GM19468 (cell line): ENCODE measurements around the gene TSEN54.

Experiments
- ATAC-seq: cut with Tn5 transposase; IDR thresholded peaks from one replicate; pipeline ENCODE4 v1.9.1; 2021; ENCODE audit warnings: mild to moderate bottlenecking, moderate library complexity, moderate number of reproducible peaks; ENCODE audit not compliant: unreplicated experiment; ENCODE audit errors: extremely low read depth

The TSEN54 gene

GRCh38 chr17:75487351-75488070 is 28.8 kb upstream of the TSEN54 start:
- no peak for ATAC-seq

DNA sequence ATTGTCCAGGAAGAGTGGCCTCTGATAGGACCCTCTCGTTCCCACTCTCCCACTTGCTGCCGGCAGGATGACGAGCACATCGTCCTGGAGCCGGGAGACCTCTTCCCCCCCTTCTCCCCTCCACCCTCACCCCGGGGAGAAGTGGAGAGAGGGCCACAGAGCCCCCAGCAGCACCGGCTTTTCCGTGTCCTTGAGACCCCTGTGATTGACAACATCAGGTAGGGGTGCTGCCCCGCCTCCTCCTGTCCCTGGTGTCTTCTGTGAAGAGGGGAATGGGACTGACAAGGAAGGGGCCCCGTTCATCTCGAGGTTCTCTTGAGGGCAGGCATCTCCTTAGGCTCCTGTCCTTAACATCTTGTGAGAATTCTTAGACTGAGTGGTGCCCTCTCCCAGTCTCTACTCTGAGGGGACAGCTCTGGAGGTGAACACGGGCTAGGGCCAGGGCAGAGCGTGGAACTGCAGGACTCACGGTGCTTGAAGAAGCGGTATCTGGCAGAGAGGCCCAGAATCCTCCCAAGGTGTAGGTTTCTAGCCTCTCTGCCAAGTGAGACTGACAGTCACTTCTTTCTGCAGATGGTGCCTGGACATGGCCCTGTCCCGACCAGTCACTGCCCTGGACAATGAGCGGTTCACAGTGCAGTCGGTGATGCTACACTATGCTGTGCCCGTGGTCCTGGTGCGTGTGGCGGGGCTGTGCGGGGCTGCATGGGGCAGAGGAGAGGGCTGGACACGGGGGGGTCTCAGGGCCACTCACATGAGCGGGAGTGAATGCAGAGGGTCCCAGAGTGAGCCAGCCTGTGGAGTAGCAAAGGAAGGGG is 27.4 kb upstream of the TSEN54 start:
- no peak for ATAC-seq

DNA sequence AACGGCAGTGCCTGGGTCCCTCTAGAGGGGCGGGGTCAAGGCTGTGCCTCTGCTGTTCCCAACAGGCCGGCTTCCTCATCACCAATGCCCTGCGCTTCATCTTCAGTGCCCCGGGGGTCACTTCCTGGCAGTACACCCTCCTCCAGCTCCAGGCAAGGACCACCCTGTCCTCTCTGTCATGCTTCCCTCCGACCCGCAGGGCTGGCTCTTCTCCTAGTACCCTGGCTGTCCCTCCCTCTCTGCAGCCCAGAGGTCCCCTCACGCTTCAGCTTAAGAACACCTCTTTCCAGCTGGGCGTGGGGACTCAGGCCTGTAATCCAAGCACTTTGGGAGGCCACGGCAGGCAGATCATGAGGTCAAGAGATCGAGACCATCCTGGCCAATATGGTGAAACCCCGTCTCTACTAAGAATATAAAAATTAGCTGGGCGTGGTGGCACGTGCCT is 26.8 kb upstream of the TSEN54 start:
- no peak for ATAC-seq

- no peak for ATAC-seq
Measured at GRCh38 chr17:75490173-75490743, 26.1 kb upstream of the TSEN54 start.

- no peak for ATAC-seq
Measured at GRCh38 chr17:75490953-75491649, 25.2 kb upstream of the TSEN54 start.

DNA sequence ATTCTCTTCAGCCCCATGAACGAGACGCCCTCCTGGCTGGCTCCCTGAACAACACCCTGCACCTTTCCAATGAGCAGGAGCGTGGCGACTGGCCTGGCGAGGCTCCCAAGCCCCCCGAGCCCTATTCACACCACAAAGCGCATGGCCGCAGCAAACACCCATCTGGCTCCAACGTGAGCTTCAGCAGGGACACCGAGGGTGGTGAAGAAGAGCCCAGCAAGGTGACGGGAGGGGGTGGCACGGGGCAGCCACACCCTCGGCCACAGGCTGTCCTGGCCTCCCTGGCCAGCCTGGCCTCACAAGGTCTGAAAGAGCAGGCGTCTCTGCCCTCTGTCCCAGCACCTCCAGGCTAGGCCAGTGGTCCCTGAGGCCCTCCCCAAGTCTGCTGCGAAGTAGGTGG is 24.6 kb upstream of the TSEN54 start:
- ATAC-seq = no peak

GRCh38 chr17:75492555-75493168 is 23.7 kb upstream of the TSEN54 start:
- ATAC-seq = no peak

- ATAC-seq = no peak
Measured at GRCh38 chr17:75493476-75494129, 22.7 kb upstream of the TSEN54 start.

DNA sequence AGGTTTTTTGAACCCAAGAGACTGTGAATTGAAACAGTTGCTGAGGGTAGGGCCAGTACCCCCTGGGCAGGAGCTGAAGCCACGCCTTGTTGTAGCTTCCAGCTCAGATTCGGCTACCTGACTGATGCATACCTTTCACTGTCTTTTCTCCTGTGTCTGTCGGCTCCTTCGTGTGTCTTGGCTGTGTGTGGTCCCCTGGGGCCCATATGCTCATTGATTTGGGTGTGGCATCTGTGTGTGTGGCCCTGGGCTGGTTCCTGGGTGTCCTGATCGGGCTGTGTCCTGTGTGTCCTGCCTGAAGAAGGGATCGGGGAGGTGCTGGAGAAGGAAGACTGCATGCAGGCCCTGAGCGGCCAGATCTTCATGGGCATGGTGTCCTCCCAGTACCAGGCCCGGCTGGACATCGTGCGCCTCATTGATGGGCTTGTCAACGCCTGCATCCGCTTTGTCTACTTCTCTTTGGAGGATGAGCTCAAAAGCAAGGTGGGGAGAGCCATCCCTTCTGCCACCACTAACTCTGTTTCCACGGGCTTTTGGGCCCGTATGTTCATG is 21.9 kb upstream of the TSEN54 start:
- ATAC-seq = no peak

DNA sequence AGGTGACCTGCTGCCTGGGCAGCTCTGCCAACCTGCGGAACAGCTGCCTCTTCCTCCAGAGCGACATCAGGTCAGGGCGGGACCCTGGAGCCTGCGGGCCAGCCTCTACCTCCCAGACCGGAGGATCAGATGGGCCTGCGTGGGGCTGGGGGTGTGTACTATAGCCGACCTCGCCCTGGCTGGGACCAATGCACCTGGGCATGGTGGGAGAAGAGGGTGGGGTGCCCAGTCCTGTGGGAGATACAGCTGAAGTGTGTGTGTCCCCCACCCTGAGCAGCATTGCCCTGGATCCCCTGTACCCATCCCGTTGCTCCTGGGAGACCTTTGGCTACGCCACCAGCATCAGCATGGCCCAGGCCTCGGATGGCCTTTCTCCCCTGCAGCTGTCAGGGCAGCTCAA is 20.3 kb upstream of the TSEN54 start:
- no peak for ATAC-seq

- ATAC-seq = no peak
Measured at GRCh38 chr17:75498039-75498725, 18.1 kb upstream of the TSEN54 start.

- no peak for ATAC-seq
Measured at GRCh38 chr17:75498726-75499213, 17.6 kb upstream of the TSEN54 start.

- ATAC-seq = no peak
Measured at GRCh38 chr17:75499313-75500022, 16.9 kb upstream of the TSEN54 start.

- no peak for ATAC-seq
Measured at GRCh38 chr17:75500419-75501216, 15.7 kb upstream of the TSEN54 start.

GRCh38 chr17:75501378-75502071 is 14.8 kb upstream of the TSEN54 start:
- no peak for ATAC-seq

GRCh38 chr17:75502072-75502720 is 14.1 kb upstream of the TSEN54 start:
- no peak for ATAC-seq
